Mesenteric fat pad (tissue), 1 donor: ENCODE measurements around the gene L3MBTL1. TPM values are rescaled to one million over a fixed set of nuclear protein-coding genes. Genes with fewer than 3 reads are reported as not detected.

Experiments used
- DNase-seq: peaks from one replicate; pipeline ENCODE4 v3.0.0-alpha.2; 2020; ENCODE audit warnings: low spot score
- long read RNA-seq: library from polyadenylated mRNA; unstranded; transcript quantifications from one replicate; pipeline ENCODE4 v2.0.0, GENCODE V29; 2020
- total RNA-seq: library from RNA; stranded (reverse); fragmentation: NEBNext Ultra II Directional; extraction: Animal tissue kit (Norgen Biotek cat#: 25700); gene quantifications from one replicate; pipeline ENCODE4 v1.2.1, GENCODE V29; 2021
- donor health status: DM: yes; HTN: yes; CAD: no.

The L3MBTL1 gene
- 8.4 TPM for total RNA-seq
- long read RNA-seq, partial matches to known transcripts: 4 of 9 reads
- long read RNA-seq, other reads (novel, unspliced or antisense): 4 of 9 reads

- peak; percentile 89 for DNase-seq
Measured at GRCh38 chr20:43507150-43508080, at the start of gene L3MBTL1. Gene L3MBTL1 (plus strand): TSS chr20:43507697. CDS start chr20:43513504, 5,807 bp downstream.

GRCh38 chr20:43458422-43458924 is 49.0 kb upstream of the L3MBTL1 start:
- DNase-seq: peak; percentile 89

- DNase-seq: peak; percentile 14
Measured at GRCh38 chr20:43459022-43459942, 48.2 kb upstream of the L3MBTL1 start.

- no peak for DNase-seq
Measured at GRCh38 chr20:43460172-43460829, 47.2 kb upstream of the L3MBTL1 start.

- DNase-seq: peak; percentile 45
Measured at GRCh38 chr20:43460830-43461200, 46.7 kb upstream of the L3MBTL1 start.

GRCh38 chr20:43461894-43462659 is 45.4 kb upstream of the L3MBTL1 start:
- DNase-seq: no peak

GRCh38 chr20:43462660-43463526 is 44.6 kb upstream of the L3MBTL1 start:
- DNase-seq: no peak

GRCh38 chr20:43463527-43464218 is 43.8 kb upstream of the L3MBTL1 start:
- no peak for DNase-seq

GRCh38 chr20:43464219-43464790 is 43.2 kb upstream of the L3MBTL1 start:
- no peak for DNase-seq

GRCh38 chr20:43465625-43465943 is 41.9 kb upstream of the L3MBTL1 start:
- no peak for DNase-seq

- no peak for DNase-seq
Measured at GRCh38 chr20:43467589-43467988, 39.9 kb upstream of the L3MBTL1 start.

GRCh38 chr20:43472671-43473380 is 34.7 kb upstream of the L3MBTL1 start:
- no peak for DNase-seq

GRCh38 chr20:43473381-43473704 is 34.2 kb upstream of the L3MBTL1 start:
- no peak for DNase-seq

GRCh38 chr20:43477193-43477592 is 30.3 kb upstream of the L3MBTL1 start:
- DNase-seq: no peak

- no peak for DNase-seq
Measured at GRCh38 chr20:43477619-43478018, 29.9 kb upstream of the L3MBTL1 start.

GRCh38 chr20:43490038-43490437 is 17.5 kb upstream of the L3MBTL1 start:
- peak; percentile 12 for DNase-seq

GRCh38 chr20:43492101-43492500 is 15.4 kb upstream of the L3MBTL1 start:
- no peak for DNase-seq

GRCh38 chr20:43495388-43495787 is 12.1 kb upstream of the L3MBTL1 start:
- no peak for DNase-seq
